DMS 273 (cell line): ENCODE results near the gene ARHGAP26.
"Not testable (repeated sequence)": the region's sequence is repeated elsewhere in the genome, so short reads cannot be mapped to it uniquely, and the experiment has no call there.

Experiments used
- DNase-seq: peaks from one replicate; lab custom pipeline; 2025; ENCODE audit not compliant: unreplicated experiment; lab: John Stamatoyannopoulos, UW

ARHGAP26 gene

DNA sequence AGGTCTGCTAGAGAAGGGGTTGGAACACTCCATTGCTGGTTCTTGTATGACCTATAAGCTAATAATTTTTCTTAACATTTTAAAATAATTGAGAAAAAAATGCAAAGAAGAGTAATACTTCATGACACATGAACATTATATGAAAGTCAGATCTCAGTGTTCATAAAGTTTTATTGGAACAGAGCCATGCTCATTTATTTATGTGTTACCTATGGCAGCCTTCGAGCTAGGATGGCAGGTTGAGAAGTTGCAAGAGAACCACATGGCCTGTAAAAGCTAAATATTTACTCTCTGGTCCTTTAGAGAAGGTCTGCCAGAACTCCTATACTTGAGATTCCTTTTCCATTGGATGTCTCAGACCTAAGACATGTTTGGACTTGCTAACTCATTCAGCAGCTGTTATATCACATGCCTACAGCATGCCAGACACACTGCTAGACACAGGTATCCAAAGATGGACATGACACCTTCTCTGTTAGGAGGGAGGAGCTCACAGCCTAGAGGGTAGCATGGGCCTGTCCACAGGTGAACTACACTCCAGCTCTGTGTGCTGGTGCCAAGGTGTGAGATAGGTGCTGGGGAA, 304.3 kb downstream of the ARHGAP26 start:
- peak; percentile 62 for DNase-seq

DNA sequence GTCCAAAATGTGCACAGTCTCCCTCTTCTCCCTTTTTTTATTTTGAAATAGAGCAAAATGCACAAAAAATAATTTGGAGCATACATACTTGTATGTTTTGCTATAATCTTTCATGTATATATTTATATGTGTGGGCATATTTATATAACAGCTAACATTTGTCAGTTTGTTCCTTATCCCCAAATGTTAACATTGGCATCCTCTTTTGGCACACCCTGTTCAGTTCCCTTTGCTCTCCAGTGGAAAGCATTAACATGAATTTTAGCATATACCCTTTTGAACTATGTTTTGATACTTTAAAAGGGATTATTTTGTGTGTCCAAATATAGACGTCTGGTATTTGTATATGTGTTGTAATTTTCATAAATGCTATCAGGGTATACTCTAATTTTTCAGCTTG, 306.2 kb downstream of the ARHGAP26 start:
- DNase-seq, result no peak

DNA sequence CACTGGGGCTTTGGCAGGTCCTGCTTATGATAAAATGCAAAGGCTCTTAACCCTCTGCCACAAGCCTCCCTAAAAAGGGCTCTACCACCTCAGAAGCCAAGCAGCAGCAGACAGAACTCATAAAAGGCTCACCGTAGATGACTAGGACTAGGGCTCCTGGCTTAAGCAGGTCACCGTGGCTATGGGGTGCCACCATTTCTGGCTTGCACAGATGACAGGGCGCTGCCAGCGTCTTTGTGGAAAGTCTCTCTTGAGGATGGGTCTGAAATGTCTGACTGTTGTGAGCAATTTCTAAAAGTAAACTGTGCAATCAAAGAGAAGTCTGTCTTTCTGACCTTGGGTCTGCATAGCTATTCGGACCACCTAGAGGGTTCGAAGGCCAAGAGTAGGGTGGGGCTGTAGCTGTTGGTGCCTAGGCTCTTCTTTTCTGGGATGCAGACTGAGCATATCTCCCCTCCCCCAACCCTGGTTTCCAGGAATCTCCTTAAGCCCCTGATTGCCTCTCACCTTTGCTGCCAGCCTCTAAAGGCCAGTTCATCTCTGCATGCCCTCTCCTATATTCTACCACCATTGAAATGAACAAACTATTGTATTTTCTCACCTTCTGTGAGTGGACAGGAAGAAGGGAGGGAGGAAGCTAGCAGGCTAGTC, 307.4 kb downstream of the ARHGAP26 start:
- no peak for DNase-seq

DNA sequence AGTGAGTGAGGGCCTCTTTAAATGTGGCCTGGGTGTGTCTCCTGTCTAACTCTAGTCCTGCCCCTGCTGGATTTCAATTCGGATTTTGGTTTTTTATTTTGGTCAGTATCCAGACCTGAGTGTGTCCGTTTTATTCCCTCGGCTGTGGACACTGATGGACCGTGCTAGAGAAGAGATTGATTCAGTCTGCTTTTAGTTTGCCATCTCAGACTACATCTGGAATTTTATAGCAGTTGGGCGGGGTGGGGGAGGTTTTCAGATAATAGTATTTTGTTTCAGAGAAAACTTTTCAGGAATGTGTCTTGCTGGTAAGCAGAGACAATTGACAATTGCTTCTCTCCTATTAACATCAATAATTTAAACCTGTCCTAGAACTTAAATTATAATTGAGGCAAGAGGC, 308.1 kb downstream of the ARHGAP26 start:
- DNase-seq, result no peak

DNA sequence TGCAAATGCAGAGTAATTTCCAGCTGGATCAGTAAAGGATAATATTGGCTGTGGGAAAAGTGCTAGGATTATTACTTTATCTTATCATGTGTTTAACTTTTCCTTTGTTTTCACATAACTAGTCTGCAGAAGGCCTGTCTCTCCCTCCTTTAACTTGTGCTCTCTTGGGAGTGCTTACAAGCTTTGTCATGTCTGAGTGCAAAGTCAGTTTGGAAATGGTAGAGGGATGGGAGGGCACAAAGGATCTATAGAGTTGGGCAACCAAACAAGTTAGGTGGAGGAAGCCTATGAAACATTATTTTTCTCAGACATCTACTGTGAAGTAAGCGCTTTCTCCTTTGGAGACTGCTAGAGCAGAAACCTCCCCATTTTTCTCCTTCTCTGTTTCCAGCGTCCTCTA, 308.8 kb downstream of the ARHGAP26 start:
- DNase-seq, result no peak

DNA sequence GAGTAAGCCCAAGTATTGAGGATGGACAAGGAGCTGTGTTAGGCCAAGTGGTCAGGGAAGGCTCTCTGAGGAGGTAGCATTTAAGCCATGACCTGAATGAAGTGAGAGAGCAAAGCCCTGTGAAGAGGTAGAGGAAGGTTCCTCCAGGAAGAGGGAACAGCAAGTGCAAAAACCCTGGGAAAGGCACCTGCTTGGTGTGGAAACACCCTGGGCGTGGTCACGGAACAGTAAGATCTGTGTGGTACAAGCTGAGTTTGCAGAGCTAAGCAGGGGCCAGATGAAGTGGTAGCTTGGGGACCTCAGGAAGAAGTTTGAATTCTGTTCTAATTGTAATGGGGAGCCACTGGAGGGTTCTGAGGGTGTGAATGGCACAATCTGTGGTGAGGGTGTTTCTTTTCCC, 310.2 kb downstream of the ARHGAP26 start:
- no peak for DNase-seq

DNA sequence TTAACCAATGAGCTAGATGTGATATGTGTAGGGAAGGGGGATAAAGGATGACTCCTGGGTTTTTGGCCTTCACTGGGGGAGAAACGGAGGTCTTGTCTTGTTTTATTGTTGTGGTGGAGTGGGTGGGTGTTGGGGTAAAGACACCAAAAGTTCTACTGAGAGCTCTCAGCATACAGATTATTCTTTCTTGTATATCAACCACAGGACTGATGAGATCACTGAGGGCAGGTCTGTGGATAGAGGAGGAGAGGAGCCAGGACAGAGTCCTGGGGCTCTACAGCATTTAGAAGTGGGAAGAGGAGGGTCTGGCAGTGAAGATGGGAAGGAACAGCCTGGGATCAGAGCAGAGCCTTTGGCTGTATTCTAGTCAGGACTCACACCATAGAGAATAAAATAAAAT, 310.8 kb downstream of the ARHGAP26 start:
- DNase-seq, result no peak

DNA sequence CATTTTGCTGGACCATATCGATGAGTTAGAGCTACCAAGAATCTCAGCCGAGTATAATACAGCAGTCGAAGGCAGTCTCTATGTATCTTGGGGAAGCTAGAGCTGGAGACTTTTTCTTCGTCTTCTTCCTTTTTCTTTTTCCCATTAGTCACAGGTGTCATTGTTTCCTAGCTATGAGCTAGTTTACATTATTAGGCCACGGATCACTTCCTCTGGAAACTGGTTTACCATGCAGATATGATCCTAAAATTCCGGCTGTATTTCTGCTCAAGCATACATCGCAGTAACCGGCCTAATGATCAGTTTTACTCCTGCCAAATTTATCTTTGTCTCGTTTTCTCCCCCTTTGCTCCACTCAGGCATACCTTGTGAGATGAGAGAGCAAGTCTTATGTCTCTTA, 312.8 kb downstream of the ARHGAP26 start:
- DNase-seq, result no peak

DNA sequence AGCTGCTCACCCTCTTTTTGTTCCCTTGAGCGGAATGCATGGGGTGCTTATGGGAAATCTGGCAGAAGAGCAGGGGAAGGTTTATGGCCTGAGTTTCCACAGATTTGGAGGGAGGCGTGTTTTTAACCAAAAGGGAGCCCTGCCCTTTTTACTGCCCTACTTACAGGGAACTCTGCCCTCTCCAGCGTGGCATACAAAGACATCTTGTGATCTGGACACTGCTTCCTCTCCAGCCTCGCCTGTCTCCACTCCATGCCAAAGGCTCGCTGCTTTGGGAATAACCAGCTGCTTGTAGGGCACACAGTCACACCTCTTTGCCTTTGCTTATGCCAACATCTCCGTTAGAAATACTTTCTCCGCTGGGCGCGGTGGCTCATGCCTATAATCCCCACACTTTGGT, 314.2 kb downstream of the ARHGAP26 start:
- DNase-seq, result no peak

DNA sequence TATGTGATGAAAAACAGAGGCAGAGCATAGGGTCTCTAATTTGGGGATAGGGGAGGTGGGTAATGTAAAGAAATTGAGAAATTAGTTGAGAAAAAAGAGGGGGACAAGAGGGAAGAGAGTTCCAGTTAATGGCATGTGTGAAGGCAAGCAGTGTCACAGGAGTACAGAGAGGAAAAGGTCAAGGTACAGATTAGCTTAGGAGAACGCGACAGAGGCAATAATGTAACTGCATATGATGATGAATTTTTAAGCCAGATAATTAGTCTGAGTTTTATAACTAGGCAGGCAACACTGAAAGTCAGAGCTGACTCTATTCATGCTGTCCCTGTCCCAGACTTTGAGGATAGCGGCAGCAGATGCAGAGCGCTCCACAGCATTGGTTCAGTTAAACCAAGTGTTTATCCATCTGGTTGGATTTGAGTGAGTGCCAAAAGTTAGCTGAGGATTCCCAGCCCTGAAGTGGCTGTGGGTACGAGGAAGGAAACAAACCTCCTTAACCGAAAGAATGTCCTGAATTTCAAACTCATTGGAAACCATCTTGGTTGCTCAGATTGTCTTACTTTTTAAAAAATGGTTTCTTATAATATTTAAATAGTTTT, 315.2 kb downstream of the ARHGAP26 start:
- DNase-seq, result peak; percentile 98

DNA sequence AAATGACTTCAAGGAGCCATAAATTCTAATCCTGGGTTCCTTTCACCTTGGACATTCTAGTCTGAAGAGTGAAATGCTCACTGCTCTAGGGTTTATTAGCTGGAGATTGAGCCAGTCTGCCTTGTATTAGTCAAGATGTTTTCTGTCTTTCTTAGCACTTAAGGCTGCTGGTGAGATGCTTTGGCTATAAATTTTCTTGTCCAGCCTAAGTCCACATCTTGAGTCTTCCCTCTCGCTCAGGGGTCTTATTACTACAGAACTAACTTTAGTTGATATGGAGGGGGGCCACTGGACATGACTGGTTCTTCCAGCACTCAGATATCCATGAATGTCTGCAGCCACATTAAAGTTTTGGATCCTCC, 316.4 kb downstream of the ARHGAP26 start:
- DNase-seq, result no peak

DNA sequence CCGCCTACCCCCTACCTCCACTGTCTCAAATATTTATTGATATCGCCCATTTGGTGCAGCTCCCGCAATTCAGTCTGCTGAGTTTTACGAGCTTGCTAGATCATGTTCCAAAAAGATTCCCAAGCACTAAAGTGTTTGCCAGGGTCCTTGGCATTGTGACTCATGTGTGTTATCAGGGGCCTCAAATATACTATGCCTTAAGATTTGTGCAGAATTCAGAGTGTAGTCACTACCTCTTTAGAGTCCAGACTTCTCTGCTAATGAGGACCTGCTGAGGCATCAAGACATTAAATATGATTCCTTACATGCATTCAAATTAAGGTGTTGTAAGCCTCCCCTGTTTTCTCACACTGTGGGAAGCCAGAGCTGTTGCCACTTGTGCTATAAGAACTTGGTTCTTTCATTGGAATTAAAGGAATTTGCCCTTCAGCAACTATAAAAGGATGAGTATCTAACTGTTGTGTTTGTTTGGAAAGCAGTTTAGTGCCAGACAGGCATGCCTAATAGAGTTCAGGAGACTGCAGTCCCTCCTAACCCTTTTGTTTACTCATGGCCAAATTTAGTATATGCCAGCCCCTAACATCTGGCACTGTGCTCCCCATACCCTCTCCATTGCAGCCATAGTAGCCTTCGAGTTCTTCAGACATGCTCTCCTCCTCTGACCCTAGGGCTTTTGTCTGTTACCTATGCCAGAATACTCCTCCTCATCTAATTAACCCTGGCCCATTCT, 316.9 kb downstream of the ARHGAP26 start:
- DNase-seq, result peak; percentile 73

DNA sequence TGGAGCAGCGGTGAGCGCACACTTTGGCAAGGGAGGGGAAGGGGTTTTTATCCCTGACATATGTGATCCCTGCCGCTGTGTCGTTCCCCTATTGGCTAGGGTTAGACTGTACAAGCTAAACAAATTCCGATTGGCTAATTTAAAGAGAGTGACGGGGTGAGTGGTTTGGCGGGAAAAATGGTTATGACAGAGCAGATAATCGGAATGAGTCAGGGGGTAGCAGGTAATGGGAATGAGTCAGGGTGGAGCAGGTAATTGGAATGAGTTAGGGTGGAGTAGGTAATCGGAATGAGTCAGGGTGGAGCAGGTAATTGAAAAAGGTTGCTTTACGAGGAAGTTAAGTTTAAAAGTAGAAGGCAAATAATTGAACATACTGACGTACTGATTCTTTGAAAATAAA, 318.5 kb downstream of the ARHGAP26 start:
- not testable (repeated sequence) for DNase-seq

DNA sequence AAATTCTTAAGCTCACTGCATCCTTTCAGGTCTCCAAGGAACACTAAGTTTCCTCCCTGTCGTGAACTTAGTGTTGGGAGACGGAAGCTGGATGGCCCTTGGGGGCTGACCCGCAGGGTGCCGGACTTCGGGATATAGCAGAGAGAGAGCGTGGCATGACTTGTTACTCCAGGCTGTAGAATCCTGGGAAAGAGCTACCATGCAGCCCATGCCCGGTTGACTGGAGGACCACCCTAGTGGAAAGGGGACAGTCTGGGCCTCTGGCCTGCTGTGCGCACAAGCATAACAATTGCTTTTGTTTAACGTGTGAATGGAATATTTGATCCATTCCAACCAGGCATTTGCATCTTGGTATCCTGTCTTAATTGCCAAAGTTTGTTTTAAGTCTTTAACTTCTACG, 319.9 kb downstream of the ARHGAP26 start:
- not testable (repeated sequence) for DNase-seq

DNA sequence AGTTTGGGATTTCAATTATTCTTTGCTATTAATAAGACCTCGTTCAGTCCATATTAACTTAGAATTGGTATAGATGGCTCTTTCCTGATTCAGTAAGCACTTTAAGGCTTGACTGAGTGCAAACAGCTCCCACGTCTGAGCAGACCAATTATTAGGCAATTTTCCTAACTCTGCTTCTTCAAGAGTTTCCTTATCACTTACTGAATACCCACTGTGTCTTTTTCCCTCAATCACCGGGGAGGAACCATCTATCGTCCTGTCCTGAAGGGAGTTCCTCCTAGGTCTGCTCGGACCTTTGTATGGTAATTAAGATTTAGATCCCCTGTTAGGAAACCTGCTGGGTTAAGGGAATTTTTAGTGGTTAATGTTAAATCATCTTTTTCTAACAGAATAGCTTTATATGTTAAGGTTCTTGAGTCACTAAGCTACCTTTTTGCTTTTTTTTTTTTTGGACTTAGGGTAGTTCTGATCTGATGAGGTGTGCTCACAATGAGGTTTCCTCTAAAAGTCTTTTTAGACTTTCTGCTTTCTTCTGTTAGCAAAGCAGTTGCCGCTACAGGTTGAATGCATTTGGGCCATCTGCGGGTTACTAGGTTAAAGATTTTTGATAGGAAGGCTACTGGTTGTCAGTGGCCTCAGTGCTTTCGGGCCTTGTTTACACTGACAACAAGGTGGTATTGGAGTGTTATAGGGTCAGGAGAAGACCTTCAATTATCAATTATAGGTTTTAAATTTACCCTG, 322.7 kb downstream of the ARHGAP26 start:
- DNase-seq, result not testable (repeated sequence)

DNA sequence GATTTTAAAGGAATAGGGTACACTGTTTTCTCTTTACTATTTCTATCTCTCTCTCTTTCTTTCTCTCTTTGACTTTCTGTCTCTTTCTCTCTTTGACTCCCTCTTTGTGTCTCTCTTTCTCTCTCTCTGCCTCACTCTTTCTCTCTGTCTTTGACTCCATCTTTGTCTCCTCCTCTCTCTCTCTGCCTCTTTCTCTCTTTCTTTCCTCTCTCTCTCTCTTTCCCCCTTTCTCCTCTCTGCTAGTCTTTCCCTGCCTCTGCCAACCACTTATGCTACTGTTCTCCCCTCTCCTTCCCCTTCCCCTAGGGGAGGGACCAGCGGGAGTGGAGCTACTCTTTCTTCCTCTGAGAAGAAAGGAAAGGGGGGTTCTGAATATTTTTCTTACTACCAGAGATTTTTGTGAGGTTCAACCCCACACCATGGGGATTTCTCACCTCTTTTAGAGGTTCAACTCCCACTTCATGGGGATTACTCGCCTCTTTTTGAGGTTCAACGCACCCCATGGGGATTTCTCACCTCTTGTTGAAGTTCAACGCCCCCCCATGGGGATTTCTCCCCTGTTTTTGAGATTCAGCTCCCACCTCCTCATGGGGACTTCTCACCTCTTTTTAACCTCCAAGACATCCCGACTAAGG, 323.4 kb downstream of the ARHGAP26 start:
- no peak for DNase-seq

DNA sequence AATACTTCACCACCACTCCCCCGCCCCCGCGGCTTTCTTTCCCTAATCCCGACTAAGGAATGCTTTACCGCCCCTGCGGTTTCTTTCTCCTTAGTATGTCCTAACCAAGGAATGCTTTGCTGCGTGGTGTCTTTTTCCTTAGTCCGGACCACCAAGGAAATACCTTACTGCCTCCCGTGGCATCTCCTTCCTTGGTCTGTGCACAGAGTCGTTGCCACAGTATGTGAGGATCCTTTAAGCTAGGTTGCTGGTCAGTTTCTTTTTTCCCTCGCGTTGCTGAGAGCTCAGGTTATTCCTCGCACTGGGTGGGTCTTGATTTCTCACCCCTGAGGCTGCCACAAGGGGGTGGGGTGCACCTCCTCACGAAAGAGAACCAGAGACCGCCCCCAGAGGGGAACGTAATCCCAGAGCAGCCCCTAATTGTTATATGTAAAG, 323.9 kb downstream of the ARHGAP26 start:
- no peak for DNase-seq

DNA sequence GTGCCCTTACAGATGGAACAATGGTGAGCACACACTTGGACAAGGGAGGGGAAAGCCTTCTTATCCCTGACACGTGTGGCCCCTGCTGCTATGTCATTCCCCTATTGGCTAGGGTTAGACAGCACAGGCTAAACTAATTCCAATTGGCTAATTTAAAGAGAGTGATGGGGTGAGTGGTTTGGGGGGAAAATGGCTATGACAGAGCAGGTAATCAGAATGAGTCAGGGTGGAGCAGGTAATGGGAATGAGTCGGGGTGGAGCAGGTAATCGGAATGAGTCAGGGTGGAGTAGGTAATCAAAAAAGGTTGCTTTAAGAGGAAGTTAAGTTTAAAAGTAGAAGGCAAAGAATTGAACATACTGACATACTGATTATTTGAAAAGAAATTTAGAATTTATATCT, 324.4 kb downstream of the ARHGAP26 start:
- not testable (repeated sequence) for DNase-seq

DNA sequence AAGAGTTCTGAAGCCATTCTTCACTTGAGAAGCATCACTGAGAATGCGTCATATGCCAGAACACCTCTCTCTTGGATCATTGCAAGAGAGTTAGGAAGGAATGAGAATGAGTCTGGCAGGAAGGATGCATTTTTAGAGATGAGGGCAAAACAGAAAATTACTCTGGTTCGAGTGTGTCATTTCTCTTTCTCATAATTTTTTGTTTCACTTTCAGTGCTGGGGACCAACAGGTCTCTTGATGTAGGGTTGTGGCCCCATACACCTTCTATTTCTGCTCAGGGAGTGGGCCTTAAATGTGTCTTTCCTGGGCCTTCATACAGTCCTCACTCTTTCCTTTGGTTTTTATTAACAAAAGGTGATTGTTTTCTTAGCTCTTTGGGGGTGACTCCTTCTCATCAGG, 330.9 kb downstream of the ARHGAP26 start:
- DNase-seq, result no peak

DNA sequence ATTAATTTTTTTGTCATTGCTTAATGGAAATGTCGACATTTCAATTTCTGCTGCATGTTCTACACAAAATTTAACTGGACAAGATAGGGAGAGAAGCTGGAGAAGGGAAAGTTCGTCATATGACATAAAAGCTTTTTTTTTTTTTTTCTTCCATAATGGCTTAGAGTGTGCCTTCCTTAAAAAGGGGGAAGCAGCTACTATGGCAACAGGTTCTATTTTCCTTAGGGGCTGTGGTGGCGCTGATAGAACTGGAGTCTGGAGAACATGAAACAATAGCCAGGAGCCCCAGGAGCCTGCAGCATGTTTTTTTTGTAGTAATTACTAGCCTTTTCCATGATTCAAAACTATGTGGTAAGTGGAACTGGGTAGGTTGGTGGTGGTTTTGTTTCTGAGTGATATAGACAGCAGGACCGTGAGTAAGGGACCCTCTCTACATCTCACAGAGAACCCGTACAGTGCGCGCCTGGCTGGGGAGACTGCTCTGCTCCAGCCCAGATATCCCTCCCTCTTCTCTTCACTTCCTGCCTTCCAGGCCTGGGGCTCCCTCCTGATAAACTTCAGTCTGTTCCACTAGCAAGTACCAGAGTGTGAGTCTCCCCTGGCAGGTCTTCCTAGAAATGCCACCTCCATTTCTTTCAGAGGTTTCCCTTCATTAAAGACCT, 331.7 kb downstream of the ARHGAP26 start:
- DNase-seq, result no peak
